PC-3 (cell line): ENCODE data around the gene KDF1. TPM values are rescaled to one million over a fixed set of nuclear protein-coding genes. Genes with fewer than 3 reads are reported as not detected.
A peak's percentile ranks its signal among the peaks of the same experiment; 100 is the strongest.

Source experiments
- ATAC-seq: fragments of 200-7000 bp; cut with Tn5 transposase; 2 replicates; pipeline ENCODE4 v1.9.1; 2020; ENCODE audit warnings: mild to moderate bottlenecking, moderate library complexity
- BruUV-seq: library from RNA; stranded (reverse); fragments of 400-500 nt; replicated peaks from 2 replicates; lab custom pipeline; 2021; lab: Mats Ljungman, UMichigan
- CTCF ChIA-PET: fragments of 300-600 bp; sonication (Branson Sonifier 250); formaldehyde crosslinking; loops from one replicate; lab custom pipeline; 2022; ENCODE audit warnings: antibody characterized with exemption; lab: Charles Lee
- POLR2A ChIA-PET: fragments of 300-600 bp; sonication (Branson Sonifier 250); formaldehyde crosslinking; loops from one replicate; lab custom pipeline; 2022; ENCODE audit warnings: antibody characterized with exemption; ENCODE audit not compliant: unreplicated experiment; lab: Charles Lee
- DNase-seq: peaks from one replicate; pipeline ENCODE4 v3.0.0-alpha.2; 2015
- H2AFZ ChIP-seq: fragments of 300-600 bp; sonication (generic); 2 replicates; pipeline ENCODE4 v1.6.0; 2016; ENCODE audit warnings: antibody characterized with exemption, low read length
- H3F3A ChIP-seq: fragments of 300-600 bp; sonication (generic); one replicate; pipeline ENCODE4 v1.6.0; 2017; ENCODE audit warnings: antibody characterized with exemption, low read length, control low read depth, mild to moderate bottlenecking; ENCODE audit not compliant: unreplicated experiment
- H3K27ac ChIP-seq: fragments of 300-600 bp; sonication (generic); 2 replicates; pipeline ENCODE4 v1.5.1; 2016; ENCODE audit warnings: mild to moderate bottlenecking, low read length
- H3K27me3 ChIP-seq: fragments of 300-600 bp; sonication (generic); 2 replicates; pipeline ENCODE4 v1.6.1; 2016; ENCODE audit warnings: low read length, mixed read lengths
- H3K36me3 ChIP-seq: fragments of 300-600 bp; sonication (generic); 2 replicates; pipeline ENCODE4 v1.6.1; 2016; ENCODE audit warnings: low read depth, mixed run types, low read length, mixed read lengths
- H3K4me1 ChIP-seq: fragments of 300-600 bp; sonication (generic); 2 replicates; pipeline ENCODE4 v1.5.1; 2016; ENCODE audit warnings: low read length; ENCODE audit not compliant: insufficient read depth
- H3K4me2 ChIP-seq: fragments of 300-600 bp; sonication (generic); 2 replicates; pipeline ENCODE4 v1.6.0; 2016; ENCODE audit warnings: low read length
- H3K4me3 ChIP-seq: fragments of 300-600 bp; sonication (generic); 2 replicates; pipeline ENCODE4 v1.5.1; 2016; ENCODE audit warnings: mild to moderate bottlenecking, low read length, mixed read lengths
- H3K79me2 ChIP-seq: fragments of 300-600 bp; sonication (generic); 2 replicates; pipeline ENCODE4 v1.6.1; 2017; ENCODE audit warnings: low read length, mixed read lengths
- H3K9ac ChIP-seq: fragments of 300-600 bp; sonication (generic); 2 replicates; pipeline ENCODE4 v1.6.0; 2016; ENCODE audit warnings: mild to moderate bottlenecking, low read length
- H3K9me2 ChIP-seq: fragments of 300-600 bp; sonication (generic); replicated peaks from 2 replicates; pipeline ENCODE4 v1.6.1; 2016; ENCODE audit warnings: mixed run types, low read length, mixed read lengths
- H3K9me3 ChIP-seq: fragments of 300-600 bp; sonication (generic); 2 replicates; pipeline ENCODE4 v1.6.1; 2016; ENCODE audit warnings: low read length, mixed read lengths
- H4K20me1 ChIP-seq: fragments of 300-600 bp; sonication (generic); 2 replicates; pipeline ENCODE4 v1.6.1; 2016; ENCODE audit warnings: low read length, mixed read lengths
- CTCF ChIP-seq: fragments of 300-600 bp; sonication (generic); conservative IDR thresholded peaks from 2 replicates; pipeline ENCODE4 v1.5.1; 2017; ENCODE audit warnings: antibody characterized with exemption, low read depth, mild to moderate bottlenecking, low read length
- EZH2 ChIP-seq: fragments of 300-600 bp; sonication (generic); IDR thresholded peaks from one replicate; pipeline ENCODE4 v1.6.1; 2017; ENCODE audit warnings: antibody characterized with exemption, mild to moderate bottlenecking, low read length; ENCODE audit not compliant: unreplicated experiment
- EZH2phosphoT487 ChIP-seq: fragments of 300-600 bp; sonication (generic); IDR thresholded peaks from 2 replicates; pipeline ENCODE4 v1.6.1; 2018; ENCODE audit warnings: mild to moderate bottlenecking, antibody characterized with exemption, low read length, borderline replicate concordance
- intact Hi-C: fragments of 100-400 bp; cut with micrococcal nuclease; formaldehyde crosslinking; loops from 2 replicates; pipeline ENCODE4 v1.9.0; 2023
- total RNA-seq: library from RNA; depleted of rRNA; stranded (reverse); fragments of >200 nt; gene quantifications from 2 replicates; pipeline ENCODE4 v1.2.3, GENCODE V29; 2014

The KDF1 gene
- total RNA-seq, 1 experiment from 2014 or later: 22.9 TPM

GRCh38 chr1:26965213-26965612 is 4.9 kb upstream of the KDF1 start:
- no peaks in the 10 kb centered on the region for H3K36me3 ChIP-seq
- no peaks in the 10 kb centered on the region for H3K27me3 ChIP-seq
- no peaks in the 10 kb centered on the region for H3K9me2 ChIP-seq
- H3K27ac ChIP-seq: no peak overlapping the region
- H3F3A ChIP-seq: no peaks in the 10 kb centered on the region
- H3K4me3 ChIP-seq: no peak overlapping the region
- CTCF ChIA-PET: no interaction called here
- H3K79me2 ChIP-seq: 0 out of 2 replicates have a peak, but pooled peaks cover 5% of the 10 kb centered on the region
- no peak for DNase-seq
- H2AFZ ChIP-seq: no peak overlapping the region
- POLR2A ChIA-PET: no interaction called here
- peaks cover 20% of the 10 kb centered on the region for H3K4me1 ChIP-seq
- TF ChIP-seq EZH2 (no peak), EZH2phosphoT487 (no peak), CTCF (no peak)
- ATAC-seq: no peak
- intact Hi-C loops: loop anchor here (5.0 kb wide), 1 partner anchor 47 kb away; the partner anchor contains the start of gene TENT5B
- no peaks in the 10 kb centered on the region for H3K9me3 ChIP-seq
- BruUV-seq: no TSS peak
- H3K9ac ChIP-seq: no peak overlapping the region
- no peak overlapping the region for H3K4me2 ChIP-seq
- no peaks in the 10 kb centered on the region for H4K20me1 ChIP-seq

DNA sequence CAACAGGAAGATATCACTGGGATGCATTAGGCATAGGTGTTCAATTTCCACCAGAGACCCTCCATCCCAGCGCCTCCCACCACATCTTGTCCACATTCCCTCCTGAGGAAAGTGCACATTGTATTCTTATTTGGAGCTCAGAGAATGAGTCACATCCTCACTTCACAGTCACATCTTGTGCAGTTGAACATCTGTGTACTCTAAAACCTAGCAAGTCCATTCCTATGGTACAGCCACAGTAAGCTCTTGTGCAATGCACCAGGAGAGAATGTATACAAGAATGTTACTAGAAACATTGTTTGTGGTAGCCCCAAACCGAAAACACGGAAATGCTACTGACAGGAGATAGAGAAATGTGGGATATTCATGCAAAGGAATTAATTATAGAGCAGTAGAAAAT is 1.6 kb upstream of the KDF1 start:
- Histone ChIP-seq H3K9ac (no peak overlapping the region), H3K27ac (0 out of 2 replicates have a peak overlapping the region, but pooled peaks have one; percentile 1), H3F3A (no peaks in the 10 kb centered on the region), H3K4me1 (peaks cover 25% of the 10 kb centered on the region), H2AFZ (no peak overlapping the region), H3K36me3 (no peaks in the 10 kb centered on the region), H3K79me2 (peaks cover 25% of the 10 kb centered on the region), H4K20me1 (no peaks in the 10 kb centered on the region), H3K9me2 (no peaks in the 10 kb centered on the region), H3K4me3 (no peak overlapping the region), H3K27me3 (no peaks in the 10 kb centered on the region), H3K9me3 (no peaks in the 10 kb centered on the region), H3K4me2 (peak overlapping the region; percentile 80)
- intact Hi-C loops: no loop called here
- ChIA-PET POLR2A (interaction anchor here (0.6 to 1.1 kb wide), 2 partner anchors 31 to 42 kb away, joined by 3 to 7 read pairs; partner anchors contain the start of gene TRNP1), CTCF (interaction anchor here (0.6 to 0.7 kb wide), 3 partner anchors 35 to 94 kb away, joined by 3 to 12 read pairs (median 3); no protein-coding TSS in a partner anchor)
- no TSS peak for BruUV-seq
- DNase-seq (peak; percentile 88), ATAC-seq (peak; percentile 77)
- TF ChIP-seq EZH2: no peak
- TF ChIP-seq EZH2phosphoT487: no peak
- TF ChIP-seq CTCF: no peak

DNA sequence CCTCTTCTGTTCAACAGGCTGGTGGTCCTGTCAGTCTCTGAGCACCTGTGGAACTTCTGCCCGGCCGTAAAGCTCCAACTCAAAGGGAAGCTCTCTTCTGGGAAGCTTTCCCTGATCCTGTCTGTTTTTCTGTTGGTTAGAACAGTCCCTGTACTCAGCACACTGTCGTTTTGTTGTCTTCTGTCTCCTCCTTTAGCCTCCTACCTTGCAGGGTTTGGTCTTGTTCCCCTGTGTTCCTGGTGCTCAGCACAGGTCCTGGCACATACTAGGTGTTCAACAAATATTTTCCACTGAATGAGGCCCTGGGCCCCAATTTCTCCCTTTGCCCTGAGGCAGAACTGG is 328 bp upstream of the KDF1 start:
- ChIA-PET CTCF (no interaction called here), POLR2A (no interaction called here)
- DNase-seq (no peak), ATAC-seq (peak; percentile 3; the same call in 1 of the 2 replicates)
- Histone ChIP-seq H4K20me1 (no peaks in the 10 kb centered on the region), H3K9ac (peak overlapping the region; percentile 93), H3K27ac (no peak overlapping the region), H3K27me3 (no peaks in the 10 kb centered on the region), H3K36me3 (no peaks in the 10 kb centered on the region), H3K4me1 (peaks cover 25% of the 10 kb centered on the region), H2AFZ (peak overlapping the region; percentile 80), H3K9me2 (no peaks in the 10 kb centered on the region), H3F3A (no peaks in the 10 kb centered on the region), H3K4me2 (peak overlapping the region; percentile 80), H3K79me2 (peaks cover 25% of the 10 kb centered on the region), H3K4me3 (peak overlapping the region; percentile 94), H3K9me3 (no peaks in the 10 kb centered on the region)
- TF ChIP-seq CTCF (no peak), EZH2phosphoT487 (no peak), EZH2 (no peak)
- BruUV-seq: TSS peak; percentile 32
- intact Hi-C loops: no loop called here
